GM10248 (cell line): ENCODE measurements around the gene DIP2B.
A peak's percentile ranks its signal among the peaks of the same experiment; 100 is the strongest.

Experiments
- CTCF ChIA-PET: fragments of 300-600 bp; sonication (Branson Sonifier 250); formaldehyde crosslinking; extraction: SDS; loops from one replicate; lab custom pipeline; 2021; ENCODE audit warnings: antibody characterized with exemption; lab: Yijun Ruan, JAX
- POLR2A ChIA-PET: fragments of 350-650 bp; sonication (Branson Sonifier 250); formaldehyde crosslinking; extraction: SDS; loops from one replicate; lab custom pipeline; 2020; ENCODE audit warnings: antibody characterized with exemption; lab: Yijun Ruan, JAX
- DNase-seq: peaks from one replicate; pipeline ENCODE4 v3.0.0; 2012; ENCODE audit errors: extremely low spot score
- TF ChIP-seq, protein P1 (sequence below): IDR thresholded peaks from 2 replicates; pipeline ENCODE4 v1.5.1; 2012; ENCODE audit warnings: mild to moderate bottlenecking, low read depth; ENCODE audit errors: extremely low read depth, missing control alignments, control extremely low read depth

The DIP2B gene

DNA sequence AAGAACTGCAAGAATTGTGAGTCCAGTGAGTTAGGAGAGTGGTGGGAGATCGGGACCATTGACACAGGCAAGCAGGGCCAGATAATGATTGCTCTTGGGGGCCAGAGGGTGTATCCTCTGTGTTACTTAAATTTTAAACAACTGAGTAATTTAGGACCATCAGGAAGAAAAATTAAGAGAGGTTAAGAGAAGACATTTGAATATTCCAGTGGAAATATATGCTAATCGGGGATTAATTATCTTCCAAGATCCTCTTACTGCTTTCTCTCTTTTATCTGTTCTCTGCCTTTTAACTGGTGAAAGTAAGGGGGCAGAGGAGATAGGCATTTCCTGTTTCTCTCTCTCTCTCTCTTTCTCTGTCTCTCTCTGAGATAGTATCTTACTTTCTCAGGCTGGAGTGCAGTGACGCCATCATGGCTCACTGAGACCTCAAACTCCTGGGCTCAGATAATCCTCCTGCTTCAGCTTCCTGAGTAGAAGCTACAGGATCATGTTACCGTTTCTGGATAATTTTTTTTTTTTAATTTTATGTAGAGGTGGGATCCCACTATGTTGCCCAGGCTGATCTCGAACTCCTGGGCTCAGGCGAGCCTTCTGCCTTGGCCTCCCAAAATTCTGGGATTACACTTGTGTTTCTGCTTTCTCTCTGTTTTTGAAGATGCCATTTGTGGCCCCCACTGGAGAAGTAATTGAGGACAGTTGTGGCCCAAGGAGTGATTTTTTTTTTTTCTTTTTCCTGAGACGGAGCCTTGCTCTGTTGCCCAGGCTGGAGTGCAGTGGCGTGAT is 85.1 kb downstream of the DIP2B start:
- ChIA-PET CTCF (interaction anchor here (0.9 to 1.5 kb wide), 2 partner anchors 16 to 34 kb away, joined by 3 read pairs; no protein-coding TSS in a partner anchor), POLR2A (no interaction called here)
- no peak for DNase-seq
- TF ChIP-seq, protein P1, sequence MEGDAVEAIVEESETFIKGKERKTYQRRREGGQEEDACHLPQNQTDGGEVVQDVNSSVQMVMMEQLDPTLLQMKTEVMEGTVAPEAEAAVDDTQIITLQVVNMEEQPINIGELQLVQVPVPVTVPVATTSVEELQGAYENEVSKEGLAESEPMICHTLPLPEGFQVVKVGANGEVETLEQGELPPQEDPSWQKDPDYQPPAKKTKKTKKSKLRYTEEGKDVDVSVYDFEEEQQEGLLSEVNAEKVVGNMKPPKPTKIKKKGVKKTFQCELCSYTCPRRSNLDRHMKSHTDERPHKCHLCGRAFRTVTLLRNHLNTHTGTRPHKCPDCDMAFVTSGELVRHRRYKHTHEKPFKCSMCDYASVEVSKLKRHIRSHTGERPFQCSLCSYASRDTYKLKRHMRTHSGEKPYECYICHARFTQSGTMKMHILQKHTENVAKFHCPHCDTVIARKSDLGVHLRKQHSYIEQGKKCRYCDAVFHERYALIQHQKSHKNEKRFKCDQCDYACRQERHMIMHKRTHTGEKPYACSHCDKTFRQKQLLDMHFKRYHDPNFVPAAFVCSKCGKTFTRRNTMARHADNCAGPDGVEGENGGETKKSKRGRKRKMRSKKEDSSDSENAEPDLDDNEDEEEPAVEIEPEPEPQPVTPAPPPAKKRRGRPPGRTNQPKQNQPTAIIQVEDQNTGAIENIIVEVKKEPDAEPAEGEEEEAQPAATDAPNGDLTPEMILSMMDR: no peak

DNA sequence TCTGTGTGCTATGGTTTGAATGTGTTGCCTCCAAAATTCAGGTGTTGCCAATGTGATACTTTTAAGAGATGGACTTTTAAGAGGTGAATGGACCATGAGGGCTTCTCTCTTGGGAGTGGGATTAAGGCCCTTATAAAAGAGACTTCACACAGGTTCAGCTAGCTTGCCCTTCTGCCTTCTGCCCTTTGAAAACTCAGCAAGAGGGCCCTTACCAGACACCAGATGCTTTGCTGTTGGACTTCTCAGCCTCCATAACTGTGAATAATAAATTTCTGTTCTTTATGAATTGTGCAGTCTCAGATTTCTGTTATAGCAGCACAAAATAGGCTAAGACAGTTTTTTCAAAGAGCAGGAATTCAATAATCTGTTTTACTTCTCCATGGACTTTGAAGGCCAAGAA is 86.1 kb downstream of the DIP2B start:
- TF ChIP-seq, protein P1: no peak
- CTCF ChIA-PET: interaction anchor here (1.5 kb wide), 1 partner anchor 33 kb away, joined by 3 read pairs; no protein-coding TSS in a partner anchor
- POLR2A ChIA-PET: no interaction called here
- no peak for DNase-seq

GRCh38 chr12:50595667-50596066 is 90.9 kb downstream of the DIP2B start:
- POLR2A ChIA-PET: interaction anchor here (0.6 kb wide), 1 partner anchor 418 kb away, joined by 3 read pairs; no protein-coding TSS in a partner anchor
- TF ChIP-seq, protein P1: no peak
- CTCF ChIA-PET: interaction anchor here (1.3 to 1.9 kb wide), 3 partner anchors 11 to 41 kb away, joined by 3 to 6 read pairs (median 4); no protein-coding TSS in a partner anchor
- no peak for DNase-seq

GRCh38 chr12:50597200-50598195 is 92.7 kb downstream of the DIP2B start:
- ChIA-PET CTCF (interaction anchor here (0.8 to 1.7 kb wide), 6 partner anchors 9 to 55 kb away, joined by 3 to 4 read pairs (median 4); no protein-coding TSS in a partner anchor), POLR2A (no interaction called here)
- TF ChIP-seq, protein P1: peak; percentile 21

GRCh38 chr12:50598321-50598862 is 93.6 kb downstream of the DIP2B start:
- ChIA-PET CTCF (interaction anchor here (0.8 to 1.7 kb wide), 3 partner anchors 8 to 56 kb away, joined by 4 read pairs; no protein-coding TSS in a partner anchor), POLR2A (no interaction called here)
- DNase-seq: no peak
- TF ChIP-seq, protein P1: no peak

More at GRCh38 chr12:50597200-50598195, 92.7 kb downstream of the DIP2B start:
- peak; percentile 69 for DNase-seq
